ENCODE data around the gene IGFBP4.

- TF ChIP-seq CTCF (IDR thresholded peaks at IDR 0.05) (peak; percentile 11), EZH2 (IDR thresholded peaks at IDR 0.05; ENCODE audit: borderline replicate concordance, insufficient read depth, low read depth, low read length, poor library complexity, severe bottlenecking) (no peak)
Observed at GRCh38 chr17:40402668-40403067, 40.6 kb upstream of the IGFBP4 start.
